OCI-LY1 (cell line): Measurements from ENCODE around the gene CD320.
"Not testable (repeated sequence)": the region's sequence is repeated elsewhere in the genome, so short reads cannot be mapped to it uniquely, and the experiment has no call there.

Experiments
- H2AFZ ChIP-seq: fragments of 200-600 bp; sonication (generic), shearing (Covaris generic); 2 replicates; pipeline ENCODE4 v1.6.0; 2014; ENCODE audit warnings: antibody characterized with exemption, mild to moderate bottlenecking, low read length
- H3F3A ChIP-seq: fragments of 200-600 bp; sonication (generic), shearing (Covaris generic); 2 replicates; pipeline ENCODE4 v1.6.0; 2014; ENCODE audit warnings: mild to moderate bottlenecking, antibody characterized with exemption, low read length, moderate library complexity; ENCODE audit not compliant: insufficient read depth
- H3K27ac ChIP-seq: fragments of 200-600 bp; sonication (generic); 2 replicates; pipeline ENCODE4 v1.5.1; 2014; ENCODE audit warnings: low read length, mixed run types, mild to moderate bottlenecking, low read depth; ENCODE audit not compliant: poor library complexity, severe bottlenecking
- H3K27me3 ChIP-seq: fragments of 200-600 bp; sonication (generic); 2 replicates; pipeline ENCODE4 v1.6.0; 2014; ENCODE audit warnings: antibody characterized with exemption, mild to moderate bottlenecking, low read length, moderate library complexity; ENCODE audit not compliant: insufficient read depth
- H3K36me3 ChIP-seq: fragments of 200-600 bp; sonication (generic); 2 replicates; pipeline ENCODE4 v1.6.1; 2014; ENCODE audit warnings: mild to moderate bottlenecking, antibody characterized with exemption, low read length, moderate library complexity, mixed read lengths; ENCODE audit not compliant: insufficient read depth
- H3K4me1 ChIP-seq: fragments of 200-600 bp; sonication (generic); 2 replicates; pipeline ENCODE4 v1.5.1; 2014; ENCODE audit warnings: mild to moderate bottlenecking, low read length, moderate library complexity; ENCODE audit not compliant: insufficient read depth, severe bottlenecking
- H3K4me2 ChIP-seq: fragments of 200-600 bp; sonication (generic), shearing (Covaris generic); 2 replicates; pipeline ENCODE4 v1.6.1; 2014; ENCODE audit warnings: low read length
- H3K4me3 ChIP-seq: fragments of 200-600 bp; sonication (generic); 2 replicates; pipeline ENCODE4 v1.5.1; 2014; ENCODE audit warnings: low read length, low read depth, mild to moderate bottlenecking, mixed read lengths; ENCODE audit not compliant: poor library complexity, severe bottlenecking
- H3K79me2 ChIP-seq: fragments of 200-600 bp; shearing (Covaris generic); 2 replicates; pipeline ENCODE4 v1.6.1; 2016; ENCODE audit warnings: mixed run types, low read length, mixed read lengths; ENCODE audit not compliant: insufficient read depth
- H3K9ac ChIP-seq: fragments of 200-600 bp; sonication (generic), shearing (Covaris generic); 2 replicates; pipeline ENCODE4 v1.6.1; 2014; ENCODE audit warnings: mild to moderate bottlenecking, low read length, mixed read lengths
- H3K9me2 ChIP-seq: fragments of 200-600 bp; sonication (generic), shearing (Covaris generic); 2 replicates; pipeline ENCODE4 v1.6.1; 2014; ENCODE audit warnings: low read depth, mild to moderate bottlenecking, low read length, mixed read lengths
- H3K9me3 ChIP-seq: fragments of 200-600 bp; shearing (Covaris generic); 2 replicates; pipeline ENCODE4 v1.6.1; 2014; ENCODE audit warnings: low read length, mixed read lengths
- H4K20me1 ChIP-seq: fragments of 200-600 bp; sonication (generic), shearing (Covaris generic); 2 replicates; pipeline ENCODE4 v1.6.0; 2016; ENCODE audit warnings: mild to moderate bottlenecking, low read length; ENCODE audit not compliant: insufficient read depth
- EZH2 ChIP-seq: fragments of 200-600 bp; sonication (generic), shearing (Covaris generic); IDR thresholded peaks from 2 replicates; pipeline ENCODE4 v1.8.0; 2017; ENCODE audit warnings: borderline replicate concordance, mixed run types, mild to moderate bottlenecking, antibody characterized with exemption, low read length, moderate library complexity, mixed read lengths
- TF ChIP-seq, protein P1 (sequence below): fragments of 200-600 bp; sonication (generic), shearing (Covaris generic); IDR thresholded peaks from 2 replicates; pipeline ENCODE4 v1.5.1; 2017; ENCODE audit warnings: mild to moderate bottlenecking, antibody characterized with exemption, low read length, moderate library complexity, mixed read lengths

Gene CD320

DNA sequence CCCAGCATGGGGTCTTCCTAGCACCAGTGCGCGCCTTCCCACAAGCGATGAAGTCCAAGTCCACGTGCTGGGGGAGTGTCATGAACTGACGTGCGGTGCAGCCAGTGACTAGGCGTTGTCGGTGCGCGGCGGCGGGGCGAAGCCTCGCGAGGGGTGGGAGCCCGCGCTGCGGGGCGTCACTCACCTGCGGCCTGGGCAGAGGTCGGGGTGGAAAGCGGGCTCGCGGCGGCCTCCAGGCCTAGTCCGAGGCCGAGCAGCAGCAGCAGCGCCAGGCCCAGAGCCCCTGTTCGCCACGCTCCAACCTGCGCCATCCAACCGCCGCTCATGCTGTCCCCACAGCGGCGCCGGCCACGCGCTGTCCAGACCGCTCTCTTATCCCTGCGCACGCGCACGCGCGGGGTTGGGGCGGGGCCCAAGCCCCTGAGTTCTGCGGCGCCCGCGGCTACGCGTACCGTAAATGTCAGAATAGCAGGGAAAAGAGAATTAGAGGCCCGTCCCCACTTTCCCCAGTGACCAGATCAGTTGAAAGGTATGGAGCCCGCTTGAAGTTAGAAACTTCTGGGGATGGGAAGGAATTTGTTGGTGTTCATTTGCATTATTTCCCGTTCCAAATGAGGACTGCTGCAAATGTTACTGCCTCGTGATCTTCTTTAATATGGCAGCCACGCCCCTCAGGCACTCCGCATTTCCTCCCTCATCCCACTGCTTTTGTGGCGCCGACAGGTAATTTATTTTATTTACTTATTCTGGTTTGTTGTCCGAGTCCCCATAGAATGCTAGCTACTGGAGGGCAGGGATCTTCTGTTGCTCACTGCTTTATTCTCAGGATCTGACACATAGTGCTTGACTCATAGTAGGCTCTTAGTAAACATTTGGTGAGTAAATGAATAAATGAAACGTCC lies at the start of gene CD320:
TSS of gene CD320 (minus strand) at position 394 of the 902 bp plus-strand sequence. CDS start at position 326, 68 bp downstream.
- Histone ChIP-seq H3K79me2 (no peaks in the 10 kb centered on the region; the same call in 1 of the 2 replicates), H4K20me1 (no peaks in the 10 kb centered on the region), H3K4me1 (peaks cover 22% of the 10 kb centered on the region), H3K4me3 (peak within 1 kb of the TSS; percentile 70), H3F3A (no peaks in the 10 kb centered on the region), H2AFZ (no peak within 1 kb of the TSS), H3K36me3 (peaks cover 59% of the 10 kb centered on the region), H3K27ac (peak within 1 kb of the TSS; percentile 42), H3K9me3 (no peaks in the 10 kb centered on the region), H3K4me2 (peak within 1 kb of the TSS; percentile 91), H3K27me3 (no peaks in the 10 kb centered on the region), H3K9me2 (no peaks in the 10 kb centered on the region), H3K9ac (peak within 1 kb of the TSS; percentile 84)
- TF ChIP-seq, protein P1, sequence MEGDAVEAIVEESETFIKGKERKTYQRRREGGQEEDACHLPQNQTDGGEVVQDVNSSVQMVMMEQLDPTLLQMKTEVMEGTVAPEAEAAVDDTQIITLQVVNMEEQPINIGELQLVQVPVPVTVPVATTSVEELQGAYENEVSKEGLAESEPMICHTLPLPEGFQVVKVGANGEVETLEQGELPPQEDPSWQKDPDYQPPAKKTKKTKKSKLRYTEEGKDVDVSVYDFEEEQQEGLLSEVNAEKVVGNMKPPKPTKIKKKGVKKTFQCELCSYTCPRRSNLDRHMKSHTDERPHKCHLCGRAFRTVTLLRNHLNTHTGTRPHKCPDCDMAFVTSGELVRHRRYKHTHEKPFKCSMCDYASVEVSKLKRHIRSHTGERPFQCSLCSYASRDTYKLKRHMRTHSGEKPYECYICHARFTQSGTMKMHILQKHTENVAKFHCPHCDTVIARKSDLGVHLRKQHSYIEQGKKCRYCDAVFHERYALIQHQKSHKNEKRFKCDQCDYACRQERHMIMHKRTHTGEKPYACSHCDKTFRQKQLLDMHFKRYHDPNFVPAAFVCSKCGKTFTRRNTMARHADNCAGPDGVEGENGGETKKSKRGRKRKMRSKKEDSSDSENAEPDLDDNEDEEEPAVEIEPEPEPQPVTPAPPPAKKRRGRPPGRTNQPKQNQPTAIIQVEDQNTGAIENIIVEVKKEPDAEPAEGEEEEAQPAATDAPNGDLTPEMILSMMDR: no peak
- no peak for TF ChIP-seq EZH2

GRCh38 chr19:8357007-8357521 lies 48.9 kb upstream of the CD320 start:
- TF ChIP-seq EZH2: no peak
- TF ChIP-seq, protein P1: no peak
- no peaks in the 10 kb centered on the region; the same call in 1 of the 2 replicates for H3K36me3 ChIP-seq

GRCh38 chr19:8355631-8356402 lies 47.7 kb upstream of the CD320 start:
- H3K4me1 ChIP-seq: no peaks in the 10 kb centered on the region
- no peaks in the 10 kb centered on the region for H3F3A ChIP-seq
- H3K4me2 ChIP-seq: no peak overlapping the region
- no peak overlapping the region for H2AFZ ChIP-seq
- no peak for TF ChIP-seq EZH2
- TF ChIP-seq, protein P1: no peak
- no peaks in the 10 kb centered on the region for H3K79me2 ChIP-seq
- H3K27me3 ChIP-seq: peaks cover 10% of the 10 kb centered on the region; the same call in 1 of the 2 replicates
- H3K9ac ChIP-seq: no peak overlapping the region
- no peaks in the 10 kb centered on the region for H4K20me1 ChIP-seq
- H3K9me2 ChIP-seq: no peaks in the 10 kb centered on the region
- H3K9me3 ChIP-seq: peaks cover 7% of the 10 kb centered on the region; the same call in 1 of the 2 replicates
- H3K4me3 ChIP-seq: no peak overlapping the region
- H3K36me3 ChIP-seq: no peaks in the 10 kb centered on the region; the same call in 1 of the 2 replicates
- H3K27ac ChIP-seq: no peak overlapping the region

More at GRCh38 chr19:8357007-8357521, 48.9 kb upstream of the CD320 start:
- no peak overlapping the region for H3K27ac ChIP-seq
- no peak overlapping the region for H3K4me2 ChIP-seq
- no peak overlapping the region for H2AFZ ChIP-seq
- peaks cover 10% of the 10 kb centered on the region; the same call in 1 of the 2 replicates for H3K27me3 ChIP-seq
- no peaks in the 10 kb centered on the region for H3K9me2 ChIP-seq
- no peak overlapping the region for H3K4me3 ChIP-seq
- H3K4me1 ChIP-seq: no peaks in the 10 kb centered on the region
- no peaks in the 10 kb centered on the region for H3K79me2 ChIP-seq
- no peaks in the 10 kb centered on the region for H3F3A ChIP-seq
- no peak overlapping the region for H3K9ac ChIP-seq
- no peaks in the 10 kb centered on the region for H4K20me1 ChIP-seq
- H3K9me3 ChIP-seq: peaks cover 7% of the 10 kb centered on the region; the same call in 1 of the 2 replicates

DNA sequence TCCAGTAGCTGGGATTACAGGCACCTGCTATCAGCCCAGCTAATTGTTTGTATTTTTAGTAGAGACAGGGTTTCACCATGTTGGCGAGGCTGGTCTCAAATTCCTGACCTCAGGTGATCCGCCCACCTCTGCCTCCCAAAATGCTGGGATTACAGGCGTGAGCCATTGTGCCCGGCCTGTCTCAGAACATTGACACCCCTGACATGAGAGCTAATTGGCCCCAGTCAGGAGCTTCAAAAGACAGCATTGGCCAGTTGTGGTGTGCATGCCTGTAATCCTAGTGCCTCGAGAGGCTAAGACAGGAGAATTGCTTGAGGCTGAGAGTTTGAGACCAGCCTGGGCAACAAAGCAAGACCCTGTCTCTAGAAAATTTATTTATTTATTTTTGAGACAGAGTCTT lies 44.7 kb upstream of the CD320 start:
- H3K4me3 ChIP-seq, H2AFZ ChIP-seq, H3K9me3 ChIP-seq, H3K9ac ChIP-seq, H3K4me1 ChIP-seq, H3F3A ChIP-seq, H4K20me1 ChIP-seq, H3K4me2 ChIP-seq, H3K79me2 ChIP-seq, H3K36me3 ChIP-seq, H3K9me2 ChIP-seq, H3K27me3 ChIP-seq, H3K27ac ChIP-seq: not testable (repeated sequence)
